HL-60 (cell line): Measurements from ENCODE around the gene R3HDM1.

Experiments
- POLR2AphosphoS5 ChIP-seq: IDR thresholded peaks from 2 replicates; pipeline ENCODE4 v1.6.1; 2012; ENCODE audit warnings: low read depth
- TF ChIP-seq, protein P1 (sequence below): IDR thresholded peaks from one replicate; pipeline ENCODE4 v1.5.1; 2011; ENCODE audit warnings: low read length, control low read depth, inconsistent platforms; ENCODE audit not compliant: insufficient read depth
- TF ChIP-seq, protein P2 (sequence below): IDR thresholded peaks from 2 replicates; pipeline ENCODE4 v1.6.1; 2012; ENCODE audit warnings: low read depth; ENCODE audit not compliant: insufficient replicate concordance

DNA sequence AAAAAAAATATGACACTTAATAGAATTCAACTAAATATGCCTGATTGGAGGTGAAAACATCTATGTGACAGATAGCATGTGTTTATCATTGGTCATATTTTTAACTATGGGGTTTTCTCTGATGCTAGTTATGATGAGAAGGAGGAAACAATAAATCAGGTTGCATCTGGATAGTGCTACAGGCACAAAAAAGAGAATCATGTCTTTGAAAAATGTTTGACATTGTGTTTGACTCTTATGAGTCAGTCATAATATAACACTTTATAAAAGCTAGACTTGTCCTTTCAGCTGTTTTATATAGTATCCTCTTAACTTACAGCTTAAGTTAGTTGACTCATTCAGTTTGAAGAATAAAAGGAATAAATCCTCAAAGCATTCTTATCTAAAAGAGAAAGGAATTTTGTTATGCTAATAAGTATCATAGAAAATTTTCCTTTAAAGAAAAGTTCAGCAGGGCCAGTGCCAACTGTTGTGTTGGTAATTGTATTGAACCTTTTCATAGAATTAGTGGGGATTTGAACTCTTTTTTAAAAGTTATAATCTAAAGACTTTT lies 131.9 kb downstream of the R3HDM1 start:
- TF ChIP-seq, protein P1, sequence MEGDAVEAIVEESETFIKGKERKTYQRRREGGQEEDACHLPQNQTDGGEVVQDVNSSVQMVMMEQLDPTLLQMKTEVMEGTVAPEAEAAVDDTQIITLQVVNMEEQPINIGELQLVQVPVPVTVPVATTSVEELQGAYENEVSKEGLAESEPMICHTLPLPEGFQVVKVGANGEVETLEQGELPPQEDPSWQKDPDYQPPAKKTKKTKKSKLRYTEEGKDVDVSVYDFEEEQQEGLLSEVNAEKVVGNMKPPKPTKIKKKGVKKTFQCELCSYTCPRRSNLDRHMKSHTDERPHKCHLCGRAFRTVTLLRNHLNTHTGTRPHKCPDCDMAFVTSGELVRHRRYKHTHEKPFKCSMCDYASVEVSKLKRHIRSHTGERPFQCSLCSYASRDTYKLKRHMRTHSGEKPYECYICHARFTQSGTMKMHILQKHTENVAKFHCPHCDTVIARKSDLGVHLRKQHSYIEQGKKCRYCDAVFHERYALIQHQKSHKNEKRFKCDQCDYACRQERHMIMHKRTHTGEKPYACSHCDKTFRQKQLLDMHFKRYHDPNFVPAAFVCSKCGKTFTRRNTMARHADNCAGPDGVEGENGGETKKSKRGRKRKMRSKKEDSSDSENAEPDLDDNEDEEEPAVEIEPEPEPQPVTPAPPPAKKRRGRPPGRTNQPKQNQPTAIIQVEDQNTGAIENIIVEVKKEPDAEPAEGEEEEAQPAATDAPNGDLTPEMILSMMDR, result no peak
- TF ChIP-seq POLR2AphosphoS5, result no peak
- TF ChIP-seq, protein P2, sequence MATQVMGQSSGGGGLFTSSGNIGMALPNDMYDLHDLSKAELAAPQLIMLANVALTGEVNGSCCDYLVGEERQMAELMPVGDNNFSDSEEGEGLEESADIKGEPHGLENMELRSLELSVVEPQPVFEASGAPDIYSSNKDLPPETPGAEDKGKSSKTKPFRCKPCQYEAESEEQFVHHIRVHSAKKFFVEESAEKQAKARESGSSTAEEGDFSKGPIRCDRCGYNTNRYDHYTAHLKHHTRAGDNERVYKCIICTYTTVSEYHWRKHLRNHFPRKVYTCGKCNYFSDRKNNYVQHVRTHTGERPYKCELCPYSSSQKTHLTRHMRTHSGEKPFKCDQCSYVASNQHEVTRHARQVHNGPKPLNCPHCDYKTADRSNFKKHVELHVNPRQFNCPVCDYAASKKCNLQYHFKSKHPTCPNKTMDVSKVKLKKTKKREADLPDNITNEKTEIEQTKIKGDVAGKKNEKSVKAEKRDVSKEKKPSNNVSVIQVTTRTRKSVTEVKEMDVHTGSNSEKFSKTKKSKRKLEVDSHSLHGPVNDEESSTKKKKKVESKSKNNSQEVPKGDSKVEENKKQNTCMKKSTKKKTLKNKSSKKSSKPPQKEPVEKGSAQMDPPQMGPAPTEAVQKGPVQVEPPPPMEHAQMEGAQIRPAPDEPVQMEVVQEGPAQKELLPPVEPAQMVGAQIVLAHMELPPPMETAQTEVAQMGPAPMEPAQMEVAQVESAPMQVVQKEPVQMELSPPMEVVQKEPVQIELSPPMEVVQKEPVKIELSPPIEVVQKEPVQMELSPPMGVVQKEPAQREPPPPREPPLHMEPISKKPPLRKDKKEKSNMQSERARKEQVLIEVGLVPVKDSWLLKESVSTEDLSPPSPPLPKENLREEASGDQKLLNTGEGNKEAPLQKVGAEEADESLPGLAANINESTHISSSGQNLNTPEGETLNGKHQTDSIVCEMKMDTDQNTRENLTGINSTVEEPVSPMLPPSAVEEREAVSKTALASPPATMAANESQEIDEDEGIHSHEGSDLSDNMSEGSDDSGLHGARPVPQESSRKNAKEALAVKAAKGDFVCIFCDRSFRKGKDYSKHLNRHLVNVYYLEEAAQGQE, result no peak
